ENCODE data around the gene MN1.

- TF ChIP-seq CTCF (IDR thresholded peaks at IDR 0.05) (no peak), MAX (IDR thresholded peaks at IDR 0.05) (no peak), KDM1A (IDR thresholded peaks at IDR 0.05; ENCODE audit: low read depth) (no peak), NPAS2 (CRISPR knock-in tag; IDR thresholded peaks at IDR 0.05; ENCODE audit: borderline replicate concordance) (no peak), POLR2A (IDR thresholded peaks at IDR 0.05; ENCODE audit: low read length) (no peak), MYC (IDR thresholded peaks at IDR 0.05; ENCODE audit: borderline replicate concordance, low read length) (no peak), CEBPB (IDR thresholded peaks at IDR 0.05) (no peak), USF2 (IDR thresholded peaks at IDR 0.05) (no peak)
These were observed 42.7 kb upstream of the MN1 start for GRCh38 chr22:27844256-27844655.

Data from A549 (cell line).